ENCODE data around the gene LPCAT3.

- TF ChIP-seq POLR2AphosphoS5 (IDR thresholded peaks at IDR 0.05; ENCODE audit: low read depth, low read length) (no peak), CTCF (IDR thresholded peaks at IDR 0.05) (no peak), REST (IDR thresholded peaks at IDR 0.05; ENCODE audit: insufficient read depth in 1 of 2, low read depth in 2 of 2, low read length in 1 of 2) (no peak)
These were observed 64.6 kb downstream of the LPCAT3 start for GRCh38 chr12:6953442-6954315.

Data from Panc1 (cell line).